NK-92 (cell line): ENCODE measurements around the gene AKAP14.
"Not testable (repeated sequence)": the region's sequence is repeated elsewhere in the genome, so short reads cannot be mapped to it uniquely, and the experiment has no call there.

ENCODE experiments used
- DNase-seq: peaks from one replicate; lab custom pipeline; 2025; ENCODE audit not compliant: unreplicated experiment; lab: John Stamatoyannopoulos, UW

AKAP14 gene

DNA sequence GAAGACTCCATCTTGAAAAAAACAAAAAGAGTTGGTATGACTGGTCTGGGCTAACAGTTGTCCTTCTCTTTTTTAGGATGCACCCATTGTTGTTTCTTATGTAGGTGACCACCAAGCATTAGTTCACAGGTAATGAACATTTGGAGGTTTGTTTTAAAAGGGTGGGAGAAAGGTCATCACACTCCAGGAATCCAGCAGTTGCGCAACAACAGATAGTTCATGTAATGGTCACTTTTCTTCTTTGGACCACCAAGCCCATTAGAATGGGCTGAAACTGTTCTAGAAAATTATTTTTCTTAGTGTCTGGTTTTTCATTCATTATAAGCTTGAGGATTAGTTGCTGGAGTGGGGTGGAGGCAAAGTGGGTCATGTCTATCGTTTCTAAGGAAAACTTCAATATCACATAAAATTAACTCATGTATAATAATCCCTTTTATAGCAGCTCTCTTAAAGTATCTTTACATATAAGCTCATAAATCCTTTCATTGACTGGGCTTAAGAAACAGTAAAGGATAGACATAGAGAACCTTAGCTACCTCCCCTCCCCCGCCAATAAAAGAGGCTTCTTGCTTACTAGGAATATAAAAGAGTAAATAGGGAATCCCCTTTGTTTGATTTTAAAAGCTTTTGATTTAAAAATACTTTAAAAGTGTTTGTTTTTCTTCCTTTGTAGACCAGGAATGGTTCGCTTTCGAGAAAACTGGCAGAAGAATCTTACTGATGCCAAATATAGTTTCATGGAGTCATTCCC, 24.3 kb downstream of the AKAP14 start:
- no peak for DNase-seq

GRCh38 chrX:119922391-119922790, 26.7 kb downstream of the AKAP14 start:
- DNase-seq = not testable (repeated sequence)

DNA sequence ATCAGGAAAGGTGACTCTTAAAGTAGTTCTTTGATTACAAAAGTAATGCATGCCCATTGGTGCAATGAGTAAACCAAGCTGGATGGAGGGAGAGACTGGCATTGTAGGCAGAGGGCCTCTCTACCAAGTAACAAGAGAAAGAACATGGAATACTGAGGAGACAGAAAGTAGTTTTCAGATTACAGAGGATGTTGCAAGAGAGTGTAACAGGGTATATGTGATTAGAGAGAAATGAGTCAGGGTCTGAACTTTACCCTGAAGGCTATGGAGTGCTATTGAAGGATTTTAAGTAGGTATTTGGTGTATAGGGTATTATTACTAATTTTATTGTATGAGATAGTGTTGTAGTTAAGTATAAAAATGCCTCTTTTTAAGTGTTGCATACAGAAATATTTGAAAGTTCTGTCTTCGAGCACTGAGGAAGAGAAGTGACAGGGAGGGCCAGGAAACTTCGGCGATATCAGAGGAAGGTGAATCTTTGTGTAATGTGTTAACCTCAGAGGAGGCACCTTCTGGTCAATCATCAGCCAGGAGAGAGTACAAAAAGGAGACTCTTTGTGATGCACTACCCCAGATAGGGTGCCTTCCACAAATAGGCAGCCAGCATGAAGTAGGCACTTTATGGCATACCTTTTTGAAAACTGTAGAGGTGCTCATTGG, 39.7 kb downstream of the AKAP14 start:
- no peak for DNase-seq

- DNase-seq = no peak
These were observed 45.6 kb downstream of the AKAP14 start for GRCh38 chrX:119941336-119941735.

GRCh38 chrX:119942173-119942819, 46.6 kb downstream of the AKAP14 start:
- no peak for DNase-seq

DNA sequence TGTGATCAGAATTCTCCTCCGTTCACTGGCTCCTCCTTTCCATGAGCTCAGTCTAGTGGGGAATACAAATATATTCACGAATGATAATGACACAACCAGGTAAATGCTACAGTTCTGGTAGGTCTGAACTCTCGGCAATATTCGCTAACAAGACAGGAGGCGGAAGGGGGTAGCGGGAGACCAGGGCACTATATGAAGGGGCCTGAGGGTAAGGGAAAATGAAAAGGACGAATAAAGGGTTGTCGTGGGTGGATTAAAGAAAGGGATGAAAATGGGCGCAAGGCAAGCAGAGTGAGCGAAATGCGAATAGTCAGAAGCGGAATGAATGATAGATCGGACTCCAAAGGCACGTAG, 47.1 kb downstream of the AKAP14 start:
- no peak for DNase-seq

GRCh38 chrX:119943185-119943988, 47.7 kb downstream of the AKAP14 start, which contains the start of gene NKAP:
Gene NKAP, minus strand, starts transcription at chrX:119943751. Its CDS starts 146 bp downstream, at chrX:119943605.
- DNase-seq = peak; percentile 24

DNA sequence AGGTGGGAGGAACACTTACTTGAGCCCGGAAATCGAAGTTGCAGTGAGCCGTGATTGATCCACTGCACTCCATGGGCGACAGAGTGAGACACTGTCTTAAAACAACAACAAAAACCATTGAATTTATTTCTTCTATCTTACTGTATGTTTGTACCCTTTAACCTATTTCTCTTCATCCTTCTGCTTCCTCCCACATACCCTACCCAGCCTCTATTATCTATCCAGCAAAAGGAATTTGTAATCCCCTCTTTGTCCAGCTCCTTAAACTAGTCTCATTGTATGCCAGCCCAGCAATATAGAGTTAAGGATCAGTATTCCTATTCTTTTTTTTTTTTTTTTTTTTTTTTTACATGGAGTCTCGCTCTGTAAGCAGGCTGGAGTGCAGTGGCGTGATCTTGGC, 49.8 kb downstream of the AKAP14 start:
- no peak for DNase-seq

- no peak for DNase-seq
These were observed 52.7 kb downstream of the AKAP14 start for GRCh38 chrX:119948381-119948780.

GRCh38 chrX:119954374-119954773, 58.7 kb downstream of the AKAP14 start:
- no peak for DNase-seq

DNA sequence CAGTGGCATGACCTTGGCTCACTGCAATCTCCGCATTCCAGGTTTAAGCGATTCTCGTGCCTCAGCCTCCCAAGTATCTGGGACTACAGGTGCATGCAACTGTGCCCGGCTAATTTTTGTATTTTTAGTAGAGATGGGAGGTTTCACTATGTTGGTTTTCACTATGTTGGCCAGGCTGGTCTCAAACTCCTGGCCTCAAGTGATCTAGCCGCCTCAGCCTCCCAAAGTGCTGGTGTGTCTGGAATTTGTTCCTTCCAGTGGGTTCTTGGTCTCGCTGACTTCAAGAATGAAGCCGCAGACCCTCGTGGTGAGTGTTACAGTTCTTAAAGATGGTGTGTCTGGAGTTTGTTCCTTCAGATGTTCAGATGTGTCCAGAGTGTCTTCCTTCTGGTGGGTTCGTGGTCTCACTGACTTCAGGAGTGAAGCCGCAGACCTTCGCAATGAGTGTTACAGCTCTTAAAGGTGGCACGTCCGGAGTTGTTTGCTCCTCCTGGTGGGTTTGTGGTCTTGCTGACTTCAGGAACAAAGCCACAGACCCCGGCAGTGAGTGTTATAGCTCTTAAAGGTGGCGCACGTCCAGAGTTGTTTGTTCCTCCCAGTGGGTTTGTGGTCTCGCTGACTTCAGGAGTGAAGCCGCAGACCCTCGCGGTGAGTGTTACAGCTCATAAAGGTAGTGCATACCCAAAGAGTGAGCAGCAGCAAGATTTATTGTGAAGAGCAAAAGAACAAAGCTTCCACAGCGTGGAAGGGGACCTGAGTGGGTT, 60.3 kb downstream of the AKAP14 start:
- DNase-seq = not testable (repeated sequence)

- no peak for DNase-seq
These were observed 64.9 kb downstream of the AKAP14 start for GRCh38 chrX:119960625-119961024.

GRCh38 chrX:119966837-119967236, 71.1 kb downstream of the AKAP14 start:
- DNase-seq = not testable (repeated sequence)
